ENCODE data around the gene STX5.
A peak's percentile ranks its signal among the peaks of the same experiment; 100 is the strongest.
"Not testable (repeated sequence)": the region's sequence is repeated elsewhere in the genome, so short reads cannot be mapped to it uniquely, and the experiment has no call there.

STX5 gene

GRCh38 chr11:62835336-62835735, 3.5 kb upstream of the STX5 start:
- no peak overlapping the region for H3K4me3 ChIP-seq (ENCODE audit: low read length)
- DNase-seq (ENCODE audit: low read depth): no peak
- no peak for TF ChIP-seq CTCF (conservative IDR thresholded peaks at IDR 0.05; ENCODE audit: low read length)

GRCh38 chr11:62832336-62833234, 734 bp upstream of the STX5 start, which contains the start of gene TEX54:
Gene TEX54 (minus strand): TSS chr11:62832841.
- no peak for TF ChIP-seq CTCF (conservative IDR thresholded peaks at IDR 0.05; ENCODE audit: low read length)
- peak; percentile 24 for DNase-seq (ENCODE audit: low read depth)
- peak within 1 kb of the TSS; percentile 86 for H3K4me3 ChIP-seq (ENCODE audit: low read length)

- no peak for DNase-seq (ENCODE audit: low read depth)
- TF ChIP-seq CTCF (conservative IDR thresholded peaks at IDR 0.05; ENCODE audit: low read length): no peak
- H3K4me3 ChIP-seq (ENCODE audit: low read length): peak overlapping the region; percentile 86
Observed at GRCh38 chr11:62830904-62831519, 839 bp downstream of the STX5 start.

- DNase-seq (ENCODE audit: low read depth); H3K4me3 ChIP-seq (ENCODE audit: low read length): not testable (repeated sequence)
Observed at GRCh38 chr11:62828130-62828529, 3.7 kb downstream of the STX5 start.

GRCh38 chr11:62823677-62824076, 8.2 kb downstream of the STX5 start:
- H3K4me3 ChIP-seq (ENCODE audit: low read length): no peak overlapping the region
- TF ChIP-seq CTCF (conservative IDR thresholded peaks at IDR 0.05; ENCODE audit: low read length): no peak
- no peak for DNase-seq (ENCODE audit: low read depth)

GRCh38 chr11:62817129-62817528, 14.7 kb downstream of the STX5 start:
- TF ChIP-seq CTCF (conservative IDR thresholded peaks at IDR 0.05; ENCODE audit: low read length): no peak
- H3K4me3 ChIP-seq (ENCODE audit: low read length): no peak overlapping the region
- DNase-seq (ENCODE audit: low read depth): no peak

- no peak for DNase-seq (ENCODE audit: low read depth)
- no peak overlapping the region for H3K4me3 ChIP-seq (ENCODE audit: low read length)
- no peak for TF ChIP-seq CTCF (conservative IDR thresholded peaks at IDR 0.05; ENCODE audit: low read length)
Observed at GRCh38 chr11:62816557-62816956, 15.3 kb downstream of the STX5 start.
